ENCODE measurements around the gene UNC5A.

- no peak for TF ChIP-seq CTCF (IDR thresholded peaks at IDR 0.05)
- TF ChIP-seq POLR2A (IDR thresholded peaks at IDR 0.05): no peak
Measured at GRCh38 chr5:176918613-176919012, 108.3 kb downstream of the UNC5A start.

Measured in testis (tissue), 2 donors.